Glomerular visceral epithelial cell (primary cell): ENCODE measurements around the gene EDN2.
A peak's percentile ranks its signal among the peaks of the same experiment; 100 is the strongest.

Experiments used
- DNase-seq: peaks from one replicate; pipeline ENCODE4 v3.0.0-alpha.2; 2016; ENCODE audit errors: extremely low spot score

The EDN2 gene

GRCh38 chr1:41465741-41466140, 18.7 kb downstream of the EDN2 start:
- no peak for DNase-seq

GRCh38 chr1:41464885-41465284, 19.6 kb downstream of the EDN2 start:
- DNase-seq: no peak

GRCh38 chr1:41463516-41463915, 21.0 kb downstream of the EDN2 start:
- no peak for DNase-seq

- DNase-seq: no peak
These were observed 21.8 kb downstream of the EDN2 start for GRCh38 chr1:41462680-41463004.

- no peak for DNase-seq
These were observed 22.4 kb downstream of the EDN2 start for GRCh38 chr1:41461790-41462679.

GRCh38 chr1:41456847-41457540, 27.5 kb downstream of the EDN2 start:
- DNase-seq: no peak

- peak; percentile 73 for DNase-seq
These were observed 28.8 kb downstream of the EDN2 start for GRCh38 chr1:41455479-41456332.

- DNase-seq: no peak
These were observed 30.1 kb downstream of the EDN2 start for GRCh38 chr1:41454406-41454805.

GRCh38 chr1:41452704-41453290, 31.7 kb downstream of the EDN2 start:
- DNase-seq: no peak

- no peak for DNase-seq
These were observed 33.7 kb downstream of the EDN2 start for GRCh38 chr1:41450747-41451285.

- no peak for DNase-seq
These were observed 35.1 kb downstream of the EDN2 start for GRCh38 chr1:41449326-41449921.

- DNase-seq: no peak
These were observed 35.7 kb downstream of the EDN2 start for GRCh38 chr1:41448821-41449220.

GRCh38 chr1:41447995-41448770, 36.3 kb downstream of the EDN2 start:
- no peak for DNase-seq

GRCh38 chr1:41446851-41447610, 37.5 kb downstream of the EDN2 start:
- DNase-seq: no peak

- no peak for DNase-seq
These were observed 39.7 kb downstream of the EDN2 start for GRCh38 chr1:41444785-41445184.

GRCh38 chr1:41444246-41444645, 40.2 kb downstream of the EDN2 start:
- DNase-seq: no peak

- DNase-seq: no peak
These were observed 41.7 kb downstream of the EDN2 start for GRCh38 chr1:41442697-41443251.

- DNase-seq: no peak
These were observed 44.0 kb downstream of the EDN2 start for GRCh38 chr1:41440321-41441085.

GRCh38 chr1:41439234-41439633, 45.2 kb downstream of the EDN2 start:
- DNase-seq: no peak
